ENCODE data around the gene GDI2.

GDI2 gene

DNA sequence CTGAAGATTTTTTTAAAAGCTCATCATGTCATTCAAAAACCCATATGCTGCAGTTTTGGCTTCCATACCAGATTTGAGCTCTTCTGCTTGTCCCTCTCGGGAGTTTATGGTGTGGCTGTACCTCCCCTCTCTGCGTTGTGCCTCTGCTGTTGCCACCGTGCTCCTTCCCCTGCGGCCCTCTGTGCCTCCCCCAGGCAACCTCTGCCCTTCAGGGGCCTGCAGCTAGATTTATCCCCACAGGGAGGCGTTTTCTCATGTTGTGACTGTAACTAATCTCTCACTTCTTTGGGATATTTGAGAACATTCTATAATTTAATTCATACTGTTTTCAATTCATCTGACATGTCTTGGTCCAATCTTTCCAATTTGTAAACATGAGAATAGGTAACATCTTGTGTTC, 75.9 kb downstream of the GDI2 start:
- no peak for DNase-seq

- no peak for DNase-seq
Observed at GRCh38 chr10:5736591-5736990, 76.6 kb downstream of the GDI2 start.

GRCh38 chr10:5735119-5735518, 78.1 kb downstream of the GDI2 start:
- DNase-seq = no peak

GRCh38 chr10:5732141-5732540, 81.1 kb downstream of the GDI2 start:
- no peak for DNase-seq

DNA sequence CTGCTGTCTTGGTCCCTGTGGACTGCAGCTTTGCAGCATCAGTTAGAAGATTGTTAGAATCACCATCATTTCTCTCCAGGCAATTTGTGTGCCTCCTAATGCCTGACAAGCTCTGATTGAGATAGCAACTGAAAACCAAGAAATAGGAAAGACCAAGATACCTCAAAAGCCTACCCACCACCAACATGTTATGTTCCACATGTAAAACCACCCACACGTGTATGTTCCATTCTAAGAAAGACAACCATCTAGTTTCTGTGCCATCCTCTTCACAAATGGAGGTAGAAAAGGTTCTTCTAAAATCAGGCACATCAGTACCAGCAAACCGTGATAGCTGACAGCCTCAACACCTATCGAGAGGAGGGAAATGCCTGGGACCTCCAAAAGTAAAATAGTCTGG, 81.7 kb downstream of the GDI2 start:
- DNase-seq = no peak

- no peak for DNase-seq
Observed at GRCh38 chr10:5730766-5731165, 82.5 kb downstream of the GDI2 start.

DNA sequence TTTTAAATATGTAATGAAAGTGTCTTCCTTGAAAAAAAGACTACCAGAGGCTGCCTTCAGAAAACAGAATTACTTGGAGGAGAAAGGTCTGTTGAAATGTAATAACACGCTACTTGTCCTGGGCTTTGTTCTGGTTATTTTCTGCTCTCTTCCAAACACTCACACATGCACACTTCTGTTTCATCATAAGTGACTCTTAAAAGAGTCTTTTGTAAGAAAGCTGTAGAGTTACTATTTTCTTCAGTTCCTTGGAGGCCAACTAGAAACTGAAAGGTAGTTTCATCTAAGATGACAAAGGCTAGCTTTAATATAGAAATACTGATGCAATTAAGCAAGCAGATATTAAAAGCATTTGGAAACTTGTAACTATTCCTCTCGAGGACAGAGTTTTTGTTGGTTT, 89.5 kb downstream of the GDI2 start:
- no peak for DNase-seq

DNA sequence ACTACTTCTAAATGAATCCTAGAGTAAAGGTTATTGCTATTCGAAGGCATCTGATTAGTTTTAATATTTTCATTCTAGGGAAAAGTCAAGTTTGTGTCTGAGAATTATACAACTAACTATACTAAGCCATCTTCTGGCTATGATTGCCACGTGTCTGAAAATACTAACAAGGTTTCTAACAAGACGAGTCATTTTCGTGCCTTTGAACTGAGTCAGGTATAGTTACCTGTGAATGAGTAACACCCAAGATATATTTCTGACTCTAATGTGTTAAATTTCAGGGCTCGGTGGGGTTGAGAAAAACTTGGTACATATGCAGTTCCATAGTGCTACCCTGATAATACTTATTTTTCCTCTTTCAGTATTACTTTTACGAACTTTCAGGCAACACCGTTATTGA, 93.1 kb downstream of the GDI2 start:
- DNase-seq = no peak

DNA sequence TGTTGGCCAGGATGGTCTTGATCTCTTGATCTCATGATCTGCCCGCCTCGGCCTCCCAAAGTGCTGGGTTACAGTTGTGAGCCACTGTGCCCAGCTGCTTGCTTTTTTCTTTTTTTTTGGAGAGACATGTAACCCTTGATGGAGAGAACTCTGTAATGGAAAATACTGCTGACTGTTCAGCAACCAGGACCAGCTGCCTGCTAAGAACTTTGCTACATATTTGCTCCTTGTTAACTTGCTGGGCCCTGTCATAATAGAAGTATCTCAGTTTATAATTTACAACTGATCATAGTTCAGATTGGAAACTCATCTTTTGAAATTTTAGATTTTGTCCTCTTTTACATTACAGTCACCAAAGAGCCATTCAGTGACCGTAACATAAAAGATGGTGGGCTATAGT, 93.7 kb downstream of the GDI2 start:
- DNase-seq = no peak

Measured in activated T-cell treated with anti-CD3 and anti-CD28 coated beads, Interleukin-2, amount 50 U/mL, for 1 hour (primary cell).